Right cardiac atrium (tissue), 5 donors: ENCODE data around the gene FIG4. TPM values are rescaled to one million over a fixed set of nuclear protein-coding genes. Genes with fewer than 3 reads are reported as not detected.
A peak's percentile ranks its signal among the peaks of the same experiment; 100 is the strongest.
"Not testable (repeated sequence)": the region's sequence is repeated elsewhere in the genome, so short reads cannot be mapped to it uniquely, and the experiment has no call there.

Source experiments
- ATAC-seq, 2 donors: fragments of 200-7000 bp; cut with Tn5 transposase; one replicate each; pipeline versions ENCODE4 v1.8.0 to v1.9.1; 2020; ENCODE audit warnings: moderate library complexity in 2 of 2, mild to moderate bottlenecking in 1 of 2
- DNase-seq, 3 donors: peaks; one replicate each; pipeline ENCODE4 v3.0.0-alpha.2; 2020
- H3K27ac ChIP-seq: one replicate; pipeline ENCODE4 v1.5.1; 2013; ENCODE audit warnings: mild to moderate bottlenecking, low read length, control low read depth, moderate library complexity
- H3K27me3 ChIP-seq: one replicate; pipeline ENCODE4 v1.6.1; 2013; ENCODE audit not compliant: control insufficient read depth, insufficient read depth
- H3K4me1 ChIP-seq: one replicate; pipeline ENCODE4 v1.6.1; 2013; ENCODE audit warnings: low read length; ENCODE audit not compliant: control insufficient read depth, insufficient read depth
- H3K4me3 ChIP-seq: one replicate; pipeline ENCODE4 v1.5.1; 2013; ENCODE audit warnings: low read length, control low read depth
- H3K9me3 ChIP-seq: one replicate; pipeline ENCODE4 v1.6.1; 2013; ENCODE audit warnings: low read length; ENCODE audit not compliant: control insufficient read depth
- WGBS: extraction: QIAGEN DNeasy Blood & Tissue Kit; methylation state at CpG from one replicate; pipeline ENCODE4 v1.1.7; 2013; 5-methylcytosine and 5-hydroxymethylcytosine counted together
- intact Hi-C, 4 donors: fragments of 100-400 bp; cut with DNase I; formaldehyde crosslinking; loops; one replicate each; pipeline versions ENCODE4 v1.11.0 to v1.14.0; 2022 to 2023
- polyA plus RNA-seq: library from polyadenylated mRNA; stranded (reverse); fragments of 200-250 nt; gene quantifications from one replicate; pipeline ENCODE4 v1.2.3, GENCODE V29; 2013
- total RNA-seq, 4 donors: library from RNA; stranded (reverse); fragmentation: NEBNext Ultra II Directional; extraction: Animal tissue kit (Norgen Biotek cat#: 25700); gene quantifications; one replicate each; pipeline ENCODE4 v1.2.1, GENCODE V29; 2021
- donor health status: healthy with polysubstance abuse.
- donor health status: DM: no; HTN: yes; CAD: no.
- donor health status: DM: no; HTN: no; CAD: no.
- donor health status: DM: no; HTN: yes; CAD: no; lungs with severe emphysema.
- donor health status: DM: yes; HTN: yes; CAD: no.

The FIG4 gene
- total and polyA plus RNA-seq, 5 donors = 6.4 to 10.8 (median 9.2) TPM

DNA sequence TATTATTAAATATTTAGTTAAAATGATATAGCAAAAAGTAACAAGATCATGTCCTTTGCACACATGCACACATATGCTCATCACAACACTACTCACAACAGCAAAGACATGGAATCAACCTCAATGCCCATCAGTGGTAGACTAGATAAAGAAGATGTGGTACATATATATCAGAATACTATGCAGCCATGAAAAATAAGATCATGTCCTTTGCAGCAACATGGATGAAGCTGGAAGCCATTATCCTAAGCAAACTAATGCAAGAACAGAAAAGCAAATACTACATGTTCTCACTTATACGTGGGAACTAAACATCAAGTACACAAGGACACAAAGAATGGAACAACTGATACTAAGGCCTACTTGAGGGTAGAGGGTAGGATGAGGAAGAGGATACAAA lies 14.4 kb upstream of the FIG4 start:
- no peaks in the 10 kb centered on the region for H3K9me3 ChIP-seq
- 100% methylated on average over 1 of the region's 1 CpG for WGBS
- ATAC-seq (no peak), DNase-seq (no peak)
- no peaks in the 10 kb centered on the region for H3K4me1 ChIP-seq
- no peaks in the 10 kb centered on the region for H3K27me3 ChIP-seq
- H3K4me3 ChIP-seq = no peak overlapping the region
- intact Hi-C loops = no loop called here
- no peak overlapping the region for H3K27ac ChIP-seq

DNA sequence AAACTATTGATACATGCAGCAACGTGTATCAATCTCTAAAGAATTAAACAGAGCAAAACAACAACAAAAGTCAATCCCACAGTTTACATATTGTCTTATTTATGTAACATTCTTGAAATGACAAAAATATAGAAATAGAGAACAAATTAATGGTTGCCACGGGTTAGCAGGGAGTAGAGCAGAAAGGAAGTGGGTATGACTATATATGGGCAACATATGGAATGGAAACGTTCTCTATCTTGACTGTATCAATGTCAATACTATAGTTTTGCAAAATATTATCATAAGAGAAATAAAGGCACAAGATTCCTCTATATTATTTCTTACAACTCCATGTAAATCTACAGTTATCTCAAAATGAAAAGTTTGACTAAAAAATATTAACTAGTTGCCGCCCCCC lies 12.9 kb upstream of the FIG4 start:
- 70% methylated on average over 4 of the region's 4 CpGs for WGBS
- no peak for ATAC-seq

DNA sequence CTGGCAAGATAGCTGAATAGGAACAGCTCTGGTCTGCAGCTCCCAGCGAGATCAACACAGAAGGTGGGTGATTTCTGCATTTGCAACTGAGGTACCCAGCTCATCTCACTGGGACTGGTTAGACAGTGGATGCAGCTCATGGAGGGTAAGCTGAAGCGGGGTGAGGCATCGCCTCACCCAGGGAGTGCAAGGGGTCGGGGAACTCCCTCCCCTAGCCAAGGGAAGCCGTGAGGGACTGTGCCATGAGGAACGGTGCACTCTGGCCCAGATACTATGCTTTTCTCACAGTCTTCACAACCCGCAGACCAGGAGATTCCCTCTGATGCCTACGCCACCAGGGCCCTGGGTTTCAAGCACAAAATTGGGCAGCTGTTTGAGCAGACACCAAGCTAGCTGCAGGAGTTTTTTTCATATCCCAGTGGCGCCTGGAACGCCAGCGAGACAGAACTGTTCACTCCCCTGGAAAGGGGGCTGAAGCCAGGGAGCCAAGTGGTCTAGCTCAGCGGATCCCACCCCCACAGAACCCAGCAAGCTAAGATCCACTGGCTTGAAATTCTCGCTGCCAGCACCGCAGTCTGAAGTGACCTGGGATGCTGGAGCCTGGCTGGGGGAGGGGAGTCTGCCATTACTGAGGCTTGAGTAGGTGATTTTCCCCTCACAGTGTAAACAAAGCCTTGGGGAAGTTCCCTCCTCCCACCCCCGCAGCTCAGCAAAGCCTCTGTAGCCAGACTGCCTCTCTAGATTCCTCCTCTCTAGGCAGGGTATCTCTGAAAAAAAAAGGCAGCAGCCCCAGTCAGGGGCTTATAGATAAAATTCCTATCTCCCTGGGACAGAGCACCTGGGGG lies 12.2 kb upstream of the FIG4 start:
- DNase-seq, intact Hi-C loops, ATAC-seq, H3K27ac ChIP-seq, H3K27me3 ChIP-seq, H3K4me1 ChIP-seq, H3K4me3 ChIP-seq, H3K9me3 ChIP-seq: not testable (repeated sequence)
- WGBS = 49% methylated on average over 15 of the region's 15 CpGs

More for the DNA sequence above, 12.9 kb upstream of the FIG4 start:
- intact Hi-C loops = no loop called here
- Histone ChIP-seq H3K27ac (no peak overlapping the region), H3K4me3 (no peak overlapping the region), H3K9me3 (no peaks in the 10 kb centered on the region), H3K4me1 (no peaks in the 10 kb centered on the region), H3K27me3 (no peaks in the 10 kb centered on the region)
- no peak for DNase-seq

DNA sequence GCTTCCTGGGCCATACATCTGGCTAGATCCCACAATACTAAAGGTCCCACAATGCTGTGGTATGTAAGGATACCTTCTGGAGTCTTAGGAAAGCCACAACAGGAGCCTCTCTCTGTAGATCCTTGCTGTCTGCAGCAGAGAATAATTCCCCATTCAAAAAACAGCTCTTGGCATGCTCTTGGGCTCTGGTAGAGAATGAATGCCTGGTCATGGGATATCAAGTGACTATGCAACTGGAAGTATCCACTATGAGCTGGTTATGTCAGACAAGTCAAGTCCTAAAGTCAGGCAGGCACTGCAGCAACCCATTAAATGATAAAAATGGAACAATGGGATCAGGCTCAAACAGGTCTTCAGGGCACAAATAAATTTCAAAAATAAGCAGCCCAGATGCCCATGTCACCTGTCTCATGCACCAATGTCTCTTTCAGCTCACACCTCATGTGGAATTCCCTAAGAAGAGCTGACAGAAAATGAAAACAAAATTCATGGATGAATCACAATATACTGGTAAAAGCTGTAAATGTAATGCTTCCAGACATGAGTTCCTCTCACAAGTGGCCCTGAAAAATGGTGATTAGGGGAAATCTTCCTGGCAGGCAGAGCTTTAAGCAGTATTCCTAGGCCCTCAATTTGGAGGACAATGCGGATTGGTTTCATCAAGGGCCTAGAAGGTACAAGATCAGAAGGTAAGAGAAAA lies 4.4 kb upstream of the FIG4 start:
- no peaks in the 10 kb centered on the region for H3K27me3 ChIP-seq
- no peaks in the 10 kb centered on the region for H3K4me1 ChIP-seq
- no peak for ATAC-seq
- H3K9me3 ChIP-seq = no peaks in the 10 kb centered on the region
- WGBS = 96% methylated on average over 1 of the region's 1 CpG
- no peak overlapping the region for H3K27ac ChIP-seq
- intact Hi-C loops = no loop called here
- DNase-seq = no peak
- no peak overlapping the region for H3K4me3 ChIP-seq

DNA sequence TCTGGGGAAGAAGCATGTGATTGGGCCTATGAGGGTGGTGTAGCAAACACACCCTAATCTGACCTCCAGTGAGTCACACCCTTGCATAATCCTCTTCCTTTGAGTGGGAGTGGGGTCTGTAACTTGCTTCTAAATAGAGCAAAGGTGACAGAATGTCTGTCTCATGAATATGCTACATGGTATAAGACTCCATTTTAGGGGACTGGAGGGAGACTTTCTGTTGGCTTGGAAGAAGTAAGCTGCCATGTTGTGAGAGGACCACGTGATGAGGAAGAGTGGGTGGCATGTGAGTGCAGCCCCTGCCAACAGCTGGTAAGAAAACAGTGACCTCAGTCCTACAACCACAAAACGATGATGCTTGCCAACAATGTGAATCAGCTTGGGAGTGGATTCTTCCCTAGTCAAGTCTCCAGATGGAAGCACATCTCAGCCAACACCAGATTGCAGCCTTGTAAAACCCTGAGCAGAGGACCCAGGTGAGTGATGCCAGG lies 3.8 kb upstream of the FIG4 start:
- ATAC-seq = no peak
- H3K27ac ChIP-seq = no peak overlapping the region

DNA sequence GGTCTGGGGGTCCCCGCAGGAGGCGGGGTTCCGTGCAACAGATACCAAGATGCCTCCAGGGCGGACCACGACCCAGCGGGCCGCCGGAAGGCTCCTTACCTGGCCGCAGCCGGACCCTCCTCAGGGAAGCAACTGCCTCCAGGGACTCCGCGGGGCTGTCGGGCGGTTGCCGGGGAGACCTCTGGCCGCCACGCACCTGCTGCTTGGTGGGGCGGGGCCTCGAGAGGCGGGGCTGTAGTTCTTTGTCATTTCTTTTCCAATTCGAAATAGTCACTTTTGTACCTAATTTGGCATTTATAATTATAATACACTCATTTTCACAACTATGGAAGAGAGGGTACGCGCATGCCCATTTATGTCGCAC lies 741 bp upstream of the FIG4 start:
- Histone ChIP-seq H3K4me1 (no peaks in the 10 kb centered on the region), H3K4me3 (peak overlapping the region; percentile 55), H3K9me3 (no peaks in the 10 kb centered on the region), H3K27ac (peak overlapping the region; percentile 95), H3K27me3 (no peaks in the 10 kb centered on the region)
- 1% methylated on average over 24 of the region's 24 CpGs for WGBS
- ATAC-seq (peak; percentile 55 to 60), DNase-seq (peak; percentile 40 to 81 (median 74))
- intact Hi-C loops = no loop called here

More for the DNA sequence above, 3.8 kb upstream of the FIG4 start:
- Histone ChIP-seq H3K4me1 (no peaks in the 10 kb centered on the region), H3K9me3 (no peaks in the 10 kb centered on the region), H3K27me3 (no peaks in the 10 kb centered on the region), H3K4me3 (no peak overlapping the region)
- 41% methylated on average over 2 of the region's 2 CpGs for WGBS
- intact Hi-C loops = no loop called here
- peak in 1 of 3 donors; percentile 19 for DNase-seq

DNA sequence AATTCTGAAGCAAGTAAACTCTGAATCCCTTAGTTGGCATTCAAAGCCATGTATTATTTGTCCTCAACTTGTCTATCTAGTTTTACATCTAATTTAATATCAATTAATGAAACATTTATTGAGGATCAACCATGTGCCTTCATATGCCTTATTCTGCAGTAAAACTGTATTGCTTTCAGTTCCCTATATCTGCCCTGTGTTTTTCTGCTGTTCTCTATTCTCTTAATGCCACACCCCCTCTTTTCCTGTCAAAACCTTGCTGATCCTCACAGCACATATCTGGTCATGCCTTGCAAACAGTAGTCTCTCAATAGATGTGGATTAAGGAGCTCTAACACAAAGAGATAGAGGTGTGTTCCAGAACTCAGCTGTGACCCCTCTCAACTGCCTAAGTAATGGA lies 2.0 kb downstream of the FIG4 start:
- H3K4me3 ChIP-seq = no peak overlapping the region
- H3K27ac ChIP-seq = no peak overlapping the region
- intact Hi-C loops = no loop called here
- no peaks in the 10 kb centered on the region for H3K4me1 ChIP-seq
- no peaks in the 10 kb centered on the region for H3K27me3 ChIP-seq
- ATAC-seq (no peak), DNase-seq (no peak)
- no peaks in the 10 kb centered on the region for H3K9me3 ChIP-seq

DNA sequence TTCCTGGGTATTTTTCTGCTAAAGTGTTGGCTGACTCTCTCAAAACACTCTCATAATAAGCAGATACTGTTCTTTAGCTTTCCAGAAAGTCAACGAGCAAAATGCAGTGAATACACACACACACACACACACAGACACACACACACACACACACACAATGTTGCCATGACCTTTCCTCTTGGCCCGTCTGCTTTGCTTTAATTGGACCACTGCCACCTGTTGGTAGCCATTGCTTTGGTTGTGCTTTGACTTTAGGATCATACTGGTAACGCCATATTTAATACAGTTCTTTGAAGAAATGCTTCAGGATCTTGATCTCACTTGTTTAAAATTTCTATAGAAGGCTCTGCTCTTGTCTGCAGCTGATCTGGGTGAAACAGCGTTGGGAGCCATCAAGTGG lies 4.4 kb downstream of the FIG4 start:
- no peaks in the 10 kb centered on the region for H3K9me3 ChIP-seq
- H3K27me3 ChIP-seq = no peaks in the 10 kb centered on the region
- no peak for DNase-seq
- no peaks in the 10 kb centered on the region for H3K4me1 ChIP-seq
- no peak overlapping the region for H3K27ac ChIP-seq
- WGBS = 64% methylated on average over 4 of the region's 4 CpGs
- no peak for ATAC-seq
- H3K4me3 ChIP-seq = no peak overlapping the region
- intact Hi-C loops = no loop called here

DNA sequence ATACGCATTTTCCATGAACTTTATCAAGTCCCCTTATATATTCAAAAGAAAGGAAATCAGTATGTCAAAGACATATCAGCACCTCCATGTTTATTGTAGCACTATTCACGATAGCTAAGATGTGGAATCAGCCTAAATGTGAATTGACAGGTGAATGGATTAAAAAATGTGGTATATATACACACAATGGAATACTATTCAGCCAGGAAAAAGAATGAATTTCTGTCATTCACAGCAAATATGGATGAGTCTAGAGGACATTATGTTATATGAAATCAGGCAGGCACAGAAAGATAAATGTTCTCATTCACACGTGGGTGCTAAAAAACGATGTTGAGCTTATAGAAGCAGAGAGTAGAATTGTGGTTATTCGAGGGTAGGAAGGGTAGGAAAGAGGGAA lies 5.3 kb downstream of the FIG4 start:
- ATAC-seq = no peak
- no peaks in the 10 kb centered on the region for H3K9me3 ChIP-seq
- DNase-seq = no peak
- 96% methylated on average over 5 of the region's 5 CpGs for WGBS
- H3K27me3 ChIP-seq = no peaks in the 10 kb centered on the region
- H3K4me3 ChIP-seq = no peak overlapping the region
- H3K4me1 ChIP-seq = no peaks in the 10 kb centered on the region
- intact Hi-C loops = no loop called here
- H3K27ac ChIP-seq = no peak overlapping the region

DNA sequence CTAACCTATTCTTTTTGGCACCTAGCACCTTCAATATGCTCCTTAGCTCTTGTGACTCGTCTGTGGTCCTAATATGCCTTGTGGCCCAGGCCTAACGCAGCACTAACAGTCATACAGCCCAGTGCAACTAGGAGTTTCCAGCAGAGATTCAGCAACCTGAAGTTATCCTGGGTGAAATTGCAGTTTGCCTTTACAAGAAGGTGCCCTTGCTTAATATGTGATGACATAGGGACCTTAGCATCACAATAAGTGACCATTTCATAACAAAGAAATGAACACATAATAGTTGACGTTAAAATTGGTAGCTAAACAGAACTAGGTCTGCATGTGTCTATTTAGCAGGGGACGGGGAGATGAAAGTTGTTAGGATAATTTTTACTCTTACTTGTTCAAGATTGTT lies 10.1 kb downstream of the FIG4 start:
- Histone ChIP-seq H3K4me3 (no peak overlapping the region), H3K9me3 (no peaks in the 10 kb centered on the region), H3K27ac (no peak overlapping the region), H3K4me1 (no peaks in the 10 kb centered on the region), H3K27me3 (no peaks in the 10 kb centered on the region)
- intact Hi-C loops = loop anchor here in 2 of 4 donors (5.0 to 10.0 kb wide), 3 partner anchors 341 to 694 kb away; no protein-coding TSS in a partner anchor
- ATAC-seq (no peak), DNase-seq (no peak)
- WGBS = 86% methylated on average over 4 of the region's 4 CpGs

DNA sequence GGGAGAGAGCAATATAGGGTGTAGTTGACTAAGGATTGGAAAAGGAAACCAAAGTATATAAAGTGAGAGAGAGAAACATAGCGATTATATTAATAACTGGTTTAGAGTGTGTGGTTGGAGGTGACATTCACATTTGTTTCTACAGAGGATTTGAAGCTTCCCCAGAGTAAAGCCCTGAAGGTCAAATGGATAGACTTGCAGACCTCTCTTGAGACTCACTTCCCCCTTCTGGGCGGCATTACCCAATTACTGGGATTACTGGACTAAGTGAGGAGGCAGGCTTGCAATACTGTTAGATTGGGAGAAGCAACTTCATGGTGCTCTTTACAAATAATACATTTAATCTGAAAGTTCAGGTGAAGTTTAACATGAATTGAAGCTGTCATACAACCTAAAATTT lies 10.7 kb downstream of the FIG4 start:
- Histone ChIP-seq H3K9me3 (no peaks in the 10 kb centered on the region), H3K4me3 (no peak overlapping the region), H3K4me1 (no peaks in the 10 kb centered on the region), H3K27ac (no peak overlapping the region), H3K27me3 (no peaks in the 10 kb centered on the region)
- 84% methylated on average over 2 of the region's 2 CpGs for WGBS
- intact Hi-C loops = loop anchor here in 2 of 4 donors (5.0 to 10.0 kb wide), 3 partner anchors 341 to 693 kb away; no protein-coding TSS in a partner anchor
- DNase-seq = no peak
- no peak for ATAC-seq
